GM23338 (cell line): Measurements from ENCODE around the gene SNRNP25. TPM values are rescaled to one million over a fixed set of nuclear protein-coding genes. Genes with fewer than 3 reads are reported as not detected.

Source experiments
- ATAC-seq: fragments of 200-7000 bp; cut with Tn5 transposase; 3 replicates; pipeline ENCODE4 v1.9.1; 2020
- DNase-seq: peaks from one replicate; pipeline ENCODE4 v3.0.0-alpha.2; 2015; ENCODE audit warnings: low spot score
- H2AFZ ChIP-seq: fragments of 200-600 bp; sonication (generic); 2 replicates; pipeline ENCODE4 v1.8.0; 2016; ENCODE audit warnings: antibody characterized with exemption, mild to moderate bottlenecking, moderate library complexity
- H3F3A ChIP-seq: fragments of 200-600 bp; sonication (generic); replicated peaks from 2 replicates; pipeline ENCODE4 v1.8.0; 2017; ENCODE audit warnings: antibody characterized with exemption, mixed run types, low read depth
- H3K27ac ChIP-seq: fragments of 200-600 bp; sonication (generic); 2 replicates; pipeline ENCODE4 v1.6.1; 2016; ENCODE audit warnings: low read depth
- H3K27me3 ChIP-seq: fragments of 200-600 bp; sonication (generic); 2 replicates; pipeline ENCODE4 v1.8.0; 2016; ENCODE audit warnings: mild to moderate bottlenecking, mixed run types, moderate library complexity; ENCODE audit not compliant: insufficient read depth
- H3K36me3 ChIP-seq: fragments of 200-600 bp; sonication (generic); 2 replicates; pipeline ENCODE4 v1.8.0; 2016; ENCODE audit warnings: mild to moderate bottlenecking; ENCODE audit not compliant: insufficient read depth
- H3K4me1 ChIP-seq: fragments of 200-600 bp; sonication (generic); 2 replicates; pipeline ENCODE4 v1.8.0; 2016; ENCODE audit warnings: mild to moderate bottlenecking, moderate library complexity; ENCODE audit not compliant: insufficient read depth
- H3K4me2 ChIP-seq: fragments of 200-600 bp; sonication (generic); 2 replicates; pipeline ENCODE4 v1.7.1; 2017; ENCODE audit warnings: mixed run types
- H3K4me3 ChIP-seq: fragments of 200-600 bp; sonication (generic); 2 replicates; pipeline ENCODE4 v1.6.1; 2016; ENCODE audit warnings: mixed run types
- H3K79me2 ChIP-seq: fragments of 200-600 bp; sonication (generic); replicated peaks from 2 replicates; pipeline ENCODE4 v1.8.0; 2017; ENCODE audit warnings: mild to moderate bottlenecking; ENCODE audit not compliant: insufficient read depth
- H3K9me2 ChIP-seq: fragments of 200-600 bp; sonication (generic); 2 replicates; pipeline ENCODE4 v1.8.0; 2017; ENCODE audit not compliant: insufficient read depth
- H4K20me1 ChIP-seq: fragments of 200-600 bp; sonication (generic); replicated peaks from 2 replicates; pipeline ENCODE4 v1.8.0; 2017; ENCODE audit warnings: mild to moderate bottlenecking; ENCODE audit not compliant: insufficient read depth
- H3K27ac Mint-ChIP-seq: 2 replicates; pipeline ENCODE4 v1.8.0; 2020; ENCODE audit warnings: inconsistent platforms, mild to moderate bottlenecking, moderate library complexity, mixed read lengths
- H3K27me3 Mint-ChIP-seq: 3 replicates; pipeline ENCODE4 v1.8.0; 2022; ENCODE audit warnings: low read depth, mild to moderate bottlenecking, moderate library complexity, mixed read lengths, inconsistent platforms; ENCODE audit not compliant: insufficient read depth, poor library complexity
- H3K36me3 Mint-ChIP-seq: 3 replicates; pipeline ENCODE4 v1.8.0; 2021; ENCODE audit warnings: low read depth, mild to moderate bottlenecking, inconsistent platforms, moderate library complexity, mixed read lengths
- H3K4me1 Mint-ChIP-seq: 3 replicates; pipeline ENCODE4 v1.8.0; 2020; ENCODE audit warnings: mild to moderate bottlenecking, inconsistent platforms, mixed read lengths
- H3K4me3 Mint-ChIP-seq: 3 replicates; pipeline ENCODE4 v1.8.0; 2021; ENCODE audit warnings: moderate library complexity, mild to moderate bottlenecking, inconsistent platforms, mixed read lengths
- H3K9me3 Mint-ChIP-seq: 3 replicates; pipeline ENCODE4 v1.8.0; 2020; ENCODE audit warnings: moderate library complexity, mild to moderate bottlenecking, inconsistent platforms, mixed read lengths
- CREB1 ChIP-seq: fragments of 250-450 bp; sonication (Bioruptor Pico); IDR thresholded peaks from 2 replicates; pipeline ENCODE4 v1.5.0; 2020; ENCODE audit warnings: low read depth, mild to moderate bottlenecking, moderate library complexity
- ETS1 ChIP-seq: IDR thresholded peaks from 2 replicates; pipeline ENCODE4 v1.6.1; 2016; ENCODE audit warnings: antibody characterized with exemption
- EZH2 ChIP-seq: fragments of 200-600 bp; sonication (generic); IDR thresholded peaks from one replicate; pipeline ENCODE4 v1.8.0; 2017; ENCODE audit warnings: antibody characterized with exemption, mild to moderate bottlenecking, low read depth; ENCODE audit not compliant: unreplicated experiment
- EZH2phosphoT487 ChIP-seq: fragments of 200-600 bp; sonication (generic); IDR thresholded peaks from one replicate; pipeline ENCODE4 v1.8.1; 2018; ENCODE audit warnings: antibody characterized with exemption; ENCODE audit not compliant: unreplicated experiment
- JUNB ChIP-seq: IDR thresholded peaks from one replicate; pipeline ENCODE4 v1.6.1; 2016; ENCODE audit warnings: antibody characterized with exemption; ENCODE audit not compliant: unreplicated experiment
- NANOG ChIP-seq: IDR thresholded peaks from 2 replicates; pipeline ENCODE4 v1.6.1; 2016; ENCODE audit warnings: antibody characterized with exemption, borderline replicate concordance
- POLR2AphosphoS5 ChIP-seq: IDR thresholded peaks from 2 replicates; pipeline ENCODE4 v1.6.1; 2016; ENCODE audit warnings: antibody characterized with exemption, low read depth
- REST ChIP-seq: IDR thresholded peaks from one replicate; pipeline ENCODE4 v1.6.1; 2018; ENCODE audit warnings: antibody characterized with exemption; ENCODE audit not compliant: unreplicated experiment
- STAT1 ChIP-seq: IDR thresholded peaks from one replicate; pipeline ENCODE4 v1.6.1; 2016; ENCODE audit warnings: antibody characterized with exemption; ENCODE audit not compliant: unreplicated experiment
- ZNF114 ChIP-seq: fragments of 250-450 bp; sonication (Bioruptor Pico); IDR thresholded peaks from 2 replicates; pipeline ENCODE4 v1.5.0; 2020; ENCODE audit warnings: mild to moderate bottlenecking, moderate library complexity
- ZNF331 ChIP-seq: fragments of 250-450 bp; sonication (Bioruptor Pico); IDR thresholded peaks from 2 replicates; pipeline ENCODE4 v1.5.0; 2020; ENCODE audit warnings: low read depth, mild to moderate bottlenecking, moderate library complexity
- ZNF462 ChIP-seq: fragments of 250-450 bp; sonication (Bioruptor Pico); IDR thresholded peaks from 2 replicates; pipeline ENCODE4 v1.5.0; 2020; ENCODE audit warnings: mild to moderate bottlenecking, moderate library complexity
- polyA plus RNA-seq: library from polyadenylated mRNA; unstranded; fragments of >200 nt; fragmentation: Nextera tagmentation; extraction: Ambion mirVana; gene quantifications from 2 replicates; pipeline ENCODE4 v1.2.1, GENCODE V29; 2016
- total RNA-seq: library from RNA; depleted of rRNA; stranded (reverse); fragments of >200 nt; shearing (Covaris generic); gene quantifications from 2 replicates; pipeline ENCODE4 v1.2.3, GENCODE V29; 2014
- TF ChIP-seq, protein P1 (sequence below), 2 experiments: fragments of 200-600 bp in 1 of 2; sonication (generic) in 1 of 2; conservative IDR thresholded peaks; 2 replicates each; pipeline versions ENCODE4 v1.5.1 to v1.6.1; 2016 to 2017; ENCODE audit warnings: antibody characterized with exemption in 2 of 2, low read depth in 2 of 2, mild to moderate bottlenecking in 2 of 2, moderate library complexity in 1 of 2

SNRNP25 gene
- total and polyA plus RNA-seq, 2 experiments from 2014 or later = 34.4 to 79.5 TPM

DNA sequence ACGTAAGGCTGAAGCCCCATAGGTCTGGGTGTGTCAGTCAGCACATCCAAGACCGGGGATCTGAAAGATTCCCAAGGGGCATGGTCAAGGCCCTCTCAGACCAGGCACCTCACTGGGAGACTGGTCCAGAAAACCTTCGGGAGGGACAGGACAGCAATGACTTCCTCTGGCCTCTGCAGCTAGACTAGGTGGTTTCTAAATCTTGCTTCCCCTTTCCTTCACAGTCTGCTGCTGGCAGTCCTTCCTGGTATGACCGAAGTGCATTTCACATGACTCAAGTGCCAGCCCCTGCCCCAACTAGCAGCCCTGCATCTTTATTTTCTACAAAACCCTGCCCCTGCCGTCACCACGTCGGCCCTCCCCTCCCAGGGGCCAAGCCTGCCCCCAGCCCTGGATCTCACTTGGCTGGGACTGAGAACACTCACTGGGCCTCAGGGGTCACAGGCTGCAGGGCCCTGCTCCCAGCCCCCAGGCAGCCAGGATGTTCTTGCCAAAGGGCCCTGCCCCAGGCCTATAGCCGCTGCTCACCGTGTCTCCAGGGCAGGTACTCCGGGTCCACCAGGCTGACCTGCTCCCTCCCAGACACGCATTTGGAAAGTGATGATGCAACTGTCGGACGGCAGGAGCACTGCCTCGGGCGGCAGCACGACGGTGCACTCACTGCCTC is 18.5 kb upstream of the SNRNP25 start:
- H3K4me3 Mint-ChIP-seq = no peak overlapping the region
- Histone ChIP-seq H3F3A (no peaks in the 10 kb centered on the region), H3K27ac (no peak overlapping the region), H3K79me2 (no peaks in the 10 kb centered on the region), H4K20me1 (0 out of 2 replicates have a peak, but pooled peaks cover 5% of the 10 kb centered on the region), H3K4me2 (no peak overlapping the region), H3K9me2 (no peaks in the 10 kb centered on the region), H3K36me3 (no peaks in the 10 kb centered on the region), H3K4me3 (no peak overlapping the region), H3K27me3 (no peaks in the 10 kb centered on the region), H2AFZ (no peak overlapping the region), H3K4me1 (no peaks in the 10 kb centered on the region)
- no peaks in the 10 kb centered on the region; the same call in 2 of the 3 replicates for H3K9me3 Mint-ChIP-seq
- TF ChIP-seq ZNF114 (CRISPR knock-in tag) = no peak
- no peak for TF ChIP-seq ETS1
- no peak for TF ChIP-seq CREB1 (CRISPR knock-in tag)
- no peak for TF ChIP-seq EZH2
- no peak for TF ChIP-seq STAT1
- TF ChIP-seq REST = no peak
- no peak for TF ChIP-seq JUNB
- TF ChIP-seq NANOG = no peak
- TF ChIP-seq EZH2phosphoT487 = no peak
- no peak for TF ChIP-seq POLR2AphosphoS5
- no peak for TF ChIP-seq ZNF331 (CRISPR knock-in tag)
- TF ChIP-seq, protein P1, sequence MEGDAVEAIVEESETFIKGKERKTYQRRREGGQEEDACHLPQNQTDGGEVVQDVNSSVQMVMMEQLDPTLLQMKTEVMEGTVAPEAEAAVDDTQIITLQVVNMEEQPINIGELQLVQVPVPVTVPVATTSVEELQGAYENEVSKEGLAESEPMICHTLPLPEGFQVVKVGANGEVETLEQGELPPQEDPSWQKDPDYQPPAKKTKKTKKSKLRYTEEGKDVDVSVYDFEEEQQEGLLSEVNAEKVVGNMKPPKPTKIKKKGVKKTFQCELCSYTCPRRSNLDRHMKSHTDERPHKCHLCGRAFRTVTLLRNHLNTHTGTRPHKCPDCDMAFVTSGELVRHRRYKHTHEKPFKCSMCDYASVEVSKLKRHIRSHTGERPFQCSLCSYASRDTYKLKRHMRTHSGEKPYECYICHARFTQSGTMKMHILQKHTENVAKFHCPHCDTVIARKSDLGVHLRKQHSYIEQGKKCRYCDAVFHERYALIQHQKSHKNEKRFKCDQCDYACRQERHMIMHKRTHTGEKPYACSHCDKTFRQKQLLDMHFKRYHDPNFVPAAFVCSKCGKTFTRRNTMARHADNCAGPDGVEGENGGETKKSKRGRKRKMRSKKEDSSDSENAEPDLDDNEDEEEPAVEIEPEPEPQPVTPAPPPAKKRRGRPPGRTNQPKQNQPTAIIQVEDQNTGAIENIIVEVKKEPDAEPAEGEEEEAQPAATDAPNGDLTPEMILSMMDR (conservative IDR thresholded peaks at IDR 0.05; ENCODE audit: low read depth in 2 of 2) = no peak
- no peak for TF ChIP-seq ZNF462 (CRISPR knock-in tag)
- peaks cover 3% of the 10 kb centered on the region for H3K27me3 Mint-ChIP-seq
- peaks cover 2% of the 10 kb centered on the region; the same call in 1 of the 3 replicates for H3K4me1 Mint-ChIP-seq
- ATAC-seq (no peak), DNase-seq (peak; percentile 0)
- peaks cover 10% of the 10 kb centered on the region; the same call in 2 of the 3 replicates for H3K36me3 Mint-ChIP-seq
- no peak overlapping the region for H3K27ac Mint-ChIP-seq
